Stimulated activated CD4-positive, alpha-beta T cell treated with anti-CD3 and anti-CD28 coated beads, Interleukin-2, amount 100 ng/mL, for 4 hours (primary cell): ENCODE data around the gene NYNRIN.
A peak's percentile ranks its signal among the peaks of the same experiment; 100 is the strongest.
"Not testable (repeated sequence)": the region's sequence is repeated elsewhere in the genome, so short reads cannot be mapped to it uniquely, and the experiment has no call there.

Source experiments
- DNase-seq: peaks from one replicate; pipeline ENCODE4 v3.0.0-alpha.2; 2020; ENCODE audit warnings: low read depth

NYNRIN gene

DNA sequence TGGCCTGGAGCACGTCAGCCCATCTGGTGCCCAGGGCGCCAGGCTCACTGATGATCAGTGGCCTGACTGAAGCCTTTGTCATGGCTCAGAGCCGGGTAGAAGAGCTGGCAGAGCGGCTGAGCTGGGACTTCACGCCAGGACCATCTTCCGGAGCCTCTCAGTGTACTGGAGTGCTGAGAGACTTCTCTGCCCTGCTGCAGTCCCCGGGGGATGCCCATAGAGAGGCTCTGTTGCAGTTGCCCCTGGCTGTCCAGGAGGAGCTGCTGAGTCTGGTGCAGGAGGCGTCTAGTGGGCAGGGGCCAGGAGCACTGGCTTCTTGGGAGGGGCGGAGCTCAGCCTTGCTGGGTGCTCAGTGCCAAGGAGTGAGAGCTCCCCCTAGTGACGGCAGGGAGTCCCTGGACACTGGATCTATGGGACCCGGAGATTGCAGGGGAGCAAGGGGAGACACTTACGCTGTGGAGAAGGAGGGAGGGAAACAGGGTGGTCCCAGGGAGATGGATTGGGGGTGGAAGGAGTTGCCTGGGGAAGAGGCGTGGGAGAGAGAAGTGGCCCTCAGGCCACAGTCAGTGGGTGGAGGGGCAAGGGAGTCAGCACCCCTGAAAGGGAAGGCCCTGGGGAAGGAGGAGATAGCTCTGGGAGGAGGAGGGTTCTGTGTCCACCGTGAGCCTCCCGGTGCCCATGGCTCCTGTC lies 32.9 kb downstream of the NYNRIN start:
- peak; percentile 83 for DNase-seq

GRCh38 chr14:24432259-24433131 lies 33.7 kb downstream of the NYNRIN start:
- DNase-seq: no peak

- no peak for DNase-seq
Measured at GRCh38 chr14:24434036-24434435, 35.2 kb downstream of the NYNRIN start.

GRCh38 chr14:24434676-24435075 lies 35.9 kb downstream of the NYNRIN start:
- no peak for DNase-seq

DNA sequence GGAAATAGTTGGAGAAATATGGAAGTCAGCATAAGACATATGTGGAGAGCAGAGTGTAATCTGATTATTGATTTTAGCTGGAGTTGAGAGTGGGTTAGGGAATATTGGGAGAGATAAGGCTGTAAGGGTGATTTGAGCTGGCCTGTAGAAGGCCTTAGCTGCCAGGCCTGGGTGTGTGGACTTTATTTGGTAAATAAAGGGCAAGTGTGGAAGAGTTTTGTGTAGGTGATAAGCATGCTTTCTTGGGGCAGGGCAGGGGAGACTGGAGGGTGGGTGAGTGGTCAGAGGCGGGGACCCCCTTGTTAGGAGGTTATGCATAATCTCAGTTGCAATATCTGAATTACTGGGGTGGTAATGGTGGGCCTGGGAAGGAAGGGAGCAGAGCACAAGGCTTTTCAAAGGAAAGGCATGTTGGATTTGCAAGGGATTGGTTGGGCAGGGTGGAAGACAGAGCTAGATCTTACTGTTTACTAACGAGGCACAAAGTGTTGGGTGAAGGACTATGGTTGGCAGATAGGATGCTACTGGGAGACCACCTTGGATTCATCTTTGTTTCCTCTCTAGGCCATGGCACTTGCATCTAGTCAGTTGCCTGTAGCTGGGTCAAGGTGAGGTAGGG lies 36.5 kb downstream of the NYNRIN start:
- DNase-seq: no peak

GRCh38 chr14:24435998-24436354 lies 37.2 kb downstream of the NYNRIN start:
- no peak for DNase-seq

DNA sequence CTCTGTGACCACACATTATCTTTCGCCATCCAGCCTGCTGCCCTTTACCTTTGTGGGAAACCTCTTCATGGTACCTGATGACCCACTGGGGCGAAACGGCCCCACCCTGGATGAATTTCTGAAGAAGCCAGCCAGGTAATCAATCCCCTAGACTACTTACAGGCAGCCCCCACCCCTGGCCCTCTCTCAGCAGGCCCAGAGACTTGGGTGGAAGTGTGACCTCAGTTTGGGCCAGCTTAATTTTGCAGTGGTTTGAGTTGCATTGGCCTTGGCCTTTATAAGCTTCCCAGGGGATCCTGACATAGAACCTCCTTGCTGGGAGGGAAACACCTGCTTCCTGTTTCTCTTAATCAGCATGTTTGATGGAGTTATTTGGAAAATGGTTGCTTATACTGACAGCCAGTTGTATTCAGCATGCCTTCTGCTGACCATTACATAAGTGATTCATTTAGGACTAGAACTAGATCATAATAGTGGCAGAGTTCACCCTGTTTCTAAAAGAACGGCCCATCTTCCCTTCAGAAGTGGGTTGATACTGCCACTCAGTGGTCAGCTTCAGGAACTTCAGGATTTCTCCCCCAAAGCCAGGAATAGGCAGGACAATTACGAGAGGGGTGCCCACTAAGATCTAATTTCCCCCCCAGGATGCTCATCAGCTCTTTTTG lies 37.7 kb downstream of the NYNRIN start:
- DNase-seq: no peak

DNA sequence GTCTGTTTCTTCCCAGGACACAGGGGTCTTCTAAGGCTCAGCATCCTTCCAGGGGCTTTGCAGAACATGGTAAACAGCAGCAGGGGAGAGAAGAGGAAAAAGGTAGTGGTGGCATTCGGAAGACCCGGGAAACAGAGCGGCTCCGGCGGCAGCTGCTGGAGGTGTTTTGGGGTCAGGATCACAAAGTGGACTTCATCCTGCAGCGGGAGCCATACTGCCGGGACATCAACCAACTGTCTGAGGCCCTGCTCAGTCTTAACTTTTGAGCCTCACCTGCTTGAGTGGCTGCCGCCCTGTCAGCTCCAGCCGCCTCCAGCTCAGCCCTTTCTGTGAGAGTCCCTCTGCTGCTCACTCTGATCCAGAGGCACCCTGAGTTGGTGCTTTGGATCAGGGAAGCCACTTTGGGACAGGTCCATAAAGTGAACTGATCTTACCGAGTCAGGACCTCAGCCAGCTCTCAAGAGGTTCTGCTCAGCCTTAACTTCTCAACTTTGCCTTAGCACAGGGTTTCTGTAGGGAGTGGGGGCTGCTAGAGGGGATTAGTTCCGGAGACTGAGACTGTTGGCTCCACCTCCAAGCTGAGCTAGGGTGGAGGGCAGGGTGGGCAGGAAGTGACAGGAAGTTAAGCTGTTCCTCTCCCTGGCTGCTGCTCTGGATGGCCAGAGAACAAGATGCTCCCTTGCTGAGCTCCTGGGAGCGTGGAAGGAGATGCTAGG lies 38.4 kb downstream of the NYNRIN start:
- no peak for DNase-seq

- no peak for DNase-seq
Measured at GRCh38 chr14:24437736-24438067, 38.9 kb downstream of the NYNRIN start.

DNA sequence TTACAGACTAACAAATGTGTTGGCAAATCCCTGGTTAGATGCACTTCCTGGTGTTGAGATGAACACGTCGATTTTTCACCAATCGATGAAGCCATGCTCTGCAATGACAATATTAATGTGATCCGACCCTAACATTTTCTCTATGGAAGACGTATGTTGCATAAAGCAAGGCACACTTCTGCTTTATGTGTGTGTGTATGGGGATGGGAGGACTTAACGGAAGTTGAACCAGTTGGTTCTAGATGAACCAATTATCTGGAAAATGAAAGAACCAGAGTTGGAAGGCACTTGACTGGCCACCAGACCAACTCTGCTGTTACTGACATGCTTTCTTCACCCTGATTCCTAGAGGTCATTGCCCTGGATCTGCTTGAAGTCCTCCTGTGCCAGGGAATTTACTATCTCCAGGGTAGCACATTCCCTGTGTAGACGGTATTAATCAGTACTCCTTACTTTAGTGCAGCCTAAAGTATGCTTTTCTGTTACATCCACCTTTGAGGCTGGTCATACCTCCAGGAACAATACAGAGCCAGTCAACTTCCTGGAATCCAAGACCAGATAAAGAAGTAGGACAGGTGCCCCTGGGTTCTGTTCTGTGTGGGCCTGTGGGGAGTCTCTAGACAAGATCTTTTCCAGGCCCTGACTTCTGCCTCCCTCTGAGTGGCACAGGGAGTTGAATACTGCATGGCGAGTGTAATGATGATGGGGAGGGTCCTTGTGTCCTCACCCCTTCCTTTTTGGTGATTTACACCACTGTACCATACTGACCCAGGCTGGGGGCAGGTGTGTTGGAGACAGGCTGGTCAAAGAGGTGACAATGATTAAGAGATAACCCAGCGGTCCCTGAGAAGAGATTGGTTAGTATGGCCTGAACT lies 39.7 kb downstream of the NYNRIN start:
- no peak for DNase-seq

DNA sequence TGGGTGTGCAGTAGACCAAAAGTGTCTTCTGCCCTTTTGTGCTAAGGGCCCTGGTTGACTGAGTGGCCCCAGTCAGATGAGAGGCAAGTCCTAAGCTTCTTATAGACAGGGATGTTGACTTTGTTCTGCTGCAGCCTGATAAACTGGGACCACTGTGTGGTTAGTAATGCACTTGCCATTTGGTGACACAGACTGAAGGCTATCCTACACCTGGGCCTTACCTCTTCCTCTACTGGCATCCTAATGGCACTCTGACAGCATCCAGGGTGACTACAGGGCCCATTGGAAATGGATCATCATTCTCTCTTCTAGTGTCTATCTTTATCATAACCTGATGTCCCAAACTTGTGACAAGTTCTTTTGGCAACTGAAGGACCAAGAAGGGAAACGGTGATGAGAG lies 40.5 kb downstream of the NYNRIN start:
- DNase-seq: no peak

- no peak for DNase-seq
Measured at GRCh38 chr14:24439830-24440605, 41.2 kb downstream of the NYNRIN start.

- no peak for DNase-seq
Measured at GRCh38 chr14:24440606-24441399, 42.0 kb downstream of the NYNRIN start.

DNA sequence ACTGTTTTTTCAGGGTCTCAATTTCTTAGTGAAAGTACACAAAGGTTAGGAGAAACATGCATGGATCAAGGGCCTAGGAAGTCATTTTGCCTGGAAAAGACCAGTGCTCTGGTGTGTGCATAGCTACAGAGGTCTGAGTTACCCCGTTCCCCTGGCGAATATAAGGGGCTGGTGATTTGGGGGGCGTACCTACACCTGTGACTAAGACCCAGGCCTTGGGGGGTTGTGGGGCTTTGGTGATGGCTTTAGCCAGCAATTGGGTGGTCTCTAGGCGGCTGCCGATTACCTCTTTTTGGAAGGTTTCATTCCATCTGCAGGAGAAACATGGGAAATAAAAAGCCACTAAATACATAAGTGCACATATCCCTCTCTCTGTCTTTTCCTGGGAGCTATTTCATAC lies 42.7 kb downstream of the NYNRIN start:
- no peak for DNase-seq

- no peak for DNase-seq
Measured at GRCh38 chr14:24441904-24442239, 43.1 kb downstream of the NYNRIN start.

- DNase-seq: peak; percentile 96
Measured at GRCh38 chr14:24442240-24443052, 43.6 kb downstream of the NYNRIN start, which contains the start of gene SDR39U1. Gene SDR39U1, minus strand, starts transcription at chr14:24442776. Its CDS starts 7 bp downstream, at chr14:24442769.

- DNase-seq: no peak
Measured at GRCh38 chr14:24443053-24443665, 44.4 kb downstream of the NYNRIN start.

DNA sequence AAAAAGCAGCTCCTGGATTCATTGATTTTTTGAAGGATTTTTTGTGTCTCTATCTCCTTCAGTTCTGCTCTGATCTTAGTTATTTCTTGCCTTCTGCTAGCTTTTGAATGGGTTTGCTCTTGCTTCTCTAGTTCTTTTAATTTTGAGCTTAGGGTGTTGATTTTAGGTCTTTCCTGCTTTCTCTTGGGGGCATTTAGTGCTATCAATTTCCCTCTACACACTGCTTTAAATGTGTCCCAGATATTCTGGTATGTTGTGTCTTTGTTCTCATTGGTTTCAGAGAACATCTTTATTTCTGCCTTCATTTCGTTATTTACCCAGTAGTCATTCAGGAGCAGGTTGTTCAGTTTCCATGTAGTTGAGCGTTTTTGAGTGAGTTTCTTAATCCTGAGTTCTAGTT lies 52.0 kb downstream of the NYNRIN start:
- DNase-seq: not testable (repeated sequence)
